K562 treated with DMSO at 1 percent for 12 hours (cell line): Measurements from ENCODE around the gene GMIP. TPM values are rescaled to one million over a fixed set of nuclear protein-coding genes. Genes with fewer than 3 reads are reported as not detected.

Experiments used
- total RNA-seq: library from RNA; unstranded; fragments of 300-600 nt; gene quantifications from 2 replicates; pipeline ENCODE4 v1.2.3, GENCODE V29; 2022; ENCODE audit not compliant: insufficient read depth

Gene GMIP
- 5.3 and 19.1 TPM in 2 replicates for total RNA-seq

GRCh38 chr19:19643158-19644053 lies at the start of gene GMIP:
GMIP (minus strand) TSS chr19:19643657; CDS start chr19:19643529, 128 bp downstream.

GRCh38 chr19:19668230-19669012 lies 25.0 kb upstream of the GMIP start, which contains the start of gene ZNF101:
ZNF101 (plus strand) TSS chr19:19668839; CDS start chr19:19668964, 125 bp downstream.

GRCh38 chr19:19663256-19664120 lies 20.0 kb upstream of the GMIP start, which contains the start of gene ATP13A1:
ATP13A1 (minus strand) TSS chr19:19663676; CDS start chr19:19663666, 10 bp downstream.

GRCh38 chr19:19627621-19628500 lies 15.6 kb downstream of the GMIP start, which contains the start of gene LPAR2:
LPAR2 (minus strand) TSS chr19:19628220; CDS start chr19:19627275, 945 bp downstream.

GRCh38 chr19:19618219-19619051 lies 25.0 kb downstream of the GMIP start, which contains the start of gene PBX4:
PBX4 (minus strand) TSS chr19:19618687; CDS start chr19:19618629, 58 bp downstream.

Other genes starting within 250 kb of the GMIP start
- gene GATAD2A, start 238.0 kb downstream of the GMIP start, total RNA-seq: 22.7 and 61.2 TPM in 2 replicates
- 3.4 and 5.9 TPM in 2 replicates for gene TSSK6, start 128.1 kb downstream of the GMIP start, total RNA-seq
- 213 and 492 TPM in 2 replicates for gene NDUFA13, start 127.4 kb downstream of the GMIP start, total RNA-seq
- 9.8 and 11.4 TPM in 2 replicates for gene YJEFN3, start 114.7 kb downstream of the GMIP start, total RNA-seq
- gene CILP2, start 105.4 kb downstream of the GMIP start, total RNA-seq: 0.77 TPM in 1 of 2 replicates, not detected in the other
- gene PBX4, start 25.0 kb downstream of the GMIP start, total RNA-seq: 1.8 and 4.2 TPM in 2 replicates
- gene LPAR2, start 15.4 kb downstream of the GMIP start, total RNA-seq: 7.2 and 25.0 TPM in 2 replicates
- gene ATP13A1, start 20.0 kb upstream of the GMIP start, total RNA-seq: 37.4 and 88.1 TPM in 2 replicates
- gene ZNF101, start 25.2 kb upstream of the GMIP start, total RNA-seq: 8.4 and 10.2 TPM in 2 replicates
- 1.5 and 4.6 TPM in 2 replicates for gene ZNF14, start 89.5 kb upstream of the GMIP start, total RNA-seq
- 0.74 and 0.93 TPM in 2 replicates for gene ZNF506, start 178.1 kb upstream of the GMIP start, total RNA-seq
- 1.9 and 3.8 TPM in 2 replicates for gene ZNF253, start 222.2 kb upstream of the GMIP start, total RNA-seq